Osteoblast (primary cell): ENCODE results near the gene ADAM11. TPM values are rescaled to one million over a fixed set of nuclear protein-coding genes. Genes with fewer than 3 reads are reported as not detected.

Experiments used
- DNase-seq: peaks from one replicate; pipeline ENCODE4 v3.0.0; 2011; ENCODE audit warnings: low spot score, mixed read lengths; ENCODE audit not compliant: insufficient read length; ENCODE audit errors: missing footprints
- H2AFZ ChIP-seq: 2 replicates; pipeline ENCODE4 v1.6.0; 2011; ENCODE audit warnings: mild to moderate bottlenecking, low read length
- H3K27ac ChIP-seq: 2 replicates; pipeline ENCODE4 v1.5.1; 2011; ENCODE audit warnings: mild to moderate bottlenecking, low read depth, low read length, moderate library complexity
- H3K27me3 ChIP-seq: 2 replicates; pipeline ENCODE4 v1.6.0; 2012; ENCODE audit warnings: mild to moderate bottlenecking, control low read depth, inconsistent platforms, low read length, moderate library complexity; ENCODE audit not compliant: insufficient read depth
- H3K36me3 ChIP-seq: 2 replicates; pipeline ENCODE4 v1.5.1; 2011; ENCODE audit warnings: mild to moderate bottlenecking, low read length, control low read depth, moderate library complexity; ENCODE audit not compliant: insufficient read depth
- H3K4me1 ChIP-seq: 2 replicates; pipeline ENCODE4 v1.5.1; 2011; ENCODE audit warnings: mild to moderate bottlenecking, low read length, control low read depth, moderate library complexity; ENCODE audit not compliant: insufficient read depth
- H3K4me2 ChIP-seq: 2 replicates; pipeline ENCODE4 v1.6.0; 2011; ENCODE audit warnings: mild to moderate bottlenecking, low read length; ENCODE audit not compliant: insufficient read depth
- H3K4me3 ChIP-seq: fragments of 200-600 bp; sonication (generic); 3 replicates; pipeline ENCODE4 v1.5.1; 2012; ENCODE audit warnings: mild to moderate bottlenecking, low read length, inconsistent platforms; ENCODE audit not compliant: insufficient read depth
- H3K79me2 ChIP-seq: 2 replicates; pipeline ENCODE4 v1.6.0; 2012; ENCODE audit warnings: mild to moderate bottlenecking, low read length, control low read depth, inconsistent platforms; ENCODE audit not compliant: insufficient read depth
- H3K9me3 ChIP-seq: 2 replicates; pipeline ENCODE4 v1.5.1; 2011; ENCODE audit warnings: low read depth, low read length, control low read depth
- H4K20me1 ChIP-seq: 2 replicates; pipeline ENCODE4 v1.6.0; 2012; ENCODE audit warnings: mild to moderate bottlenecking, low read length, control low read depth; ENCODE audit not compliant: insufficient read depth
- total RNA-seq: library from RNA; depleted of rRNA; stranded (reverse); fragments of >200 nt; gene quantifications from 2 replicates; pipeline ENCODE4 v1.2.3, GENCODE V29; 2012
- TF ChIP-seq, protein P1 (sequence below): IDR thresholded peaks from 2 replicates; pipeline ENCODE4 v1.5.1; 2011; ENCODE audit warnings: mild to moderate bottlenecking, low read depth, low read length, moderate library complexity; ENCODE audit errors: extremely low read depth

Gene ADAM11
- total RNA-seq, 1 donor: 0.36 TPM

- Histone ChIP-seq H3K36me3 (no peaks in the 10 kb centered on the region), H3K27me3 (no peaks in the 10 kb centered on the region), H3K79me2 (no peaks in the 10 kb centered on the region), H3K4me2 (no peak overlapping the region), H3K27ac (no peak overlapping the region), H3K4me3 (no peak overlapping the region), H3K9me3 (no peaks in the 10 kb centered on the region), H4K20me1 (no peaks in the 10 kb centered on the region), H3K4me1 (no peaks in the 10 kb centered on the region), H2AFZ (no peak overlapping the region)
- DNase-seq: peak; percentile 44
- TF ChIP-seq, protein P1, sequence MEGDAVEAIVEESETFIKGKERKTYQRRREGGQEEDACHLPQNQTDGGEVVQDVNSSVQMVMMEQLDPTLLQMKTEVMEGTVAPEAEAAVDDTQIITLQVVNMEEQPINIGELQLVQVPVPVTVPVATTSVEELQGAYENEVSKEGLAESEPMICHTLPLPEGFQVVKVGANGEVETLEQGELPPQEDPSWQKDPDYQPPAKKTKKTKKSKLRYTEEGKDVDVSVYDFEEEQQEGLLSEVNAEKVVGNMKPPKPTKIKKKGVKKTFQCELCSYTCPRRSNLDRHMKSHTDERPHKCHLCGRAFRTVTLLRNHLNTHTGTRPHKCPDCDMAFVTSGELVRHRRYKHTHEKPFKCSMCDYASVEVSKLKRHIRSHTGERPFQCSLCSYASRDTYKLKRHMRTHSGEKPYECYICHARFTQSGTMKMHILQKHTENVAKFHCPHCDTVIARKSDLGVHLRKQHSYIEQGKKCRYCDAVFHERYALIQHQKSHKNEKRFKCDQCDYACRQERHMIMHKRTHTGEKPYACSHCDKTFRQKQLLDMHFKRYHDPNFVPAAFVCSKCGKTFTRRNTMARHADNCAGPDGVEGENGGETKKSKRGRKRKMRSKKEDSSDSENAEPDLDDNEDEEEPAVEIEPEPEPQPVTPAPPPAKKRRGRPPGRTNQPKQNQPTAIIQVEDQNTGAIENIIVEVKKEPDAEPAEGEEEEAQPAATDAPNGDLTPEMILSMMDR: no peak
Observed at GRCh38 chr17:44788139-44788538, 29.4 kb downstream of the ADAM11 start.

GRCh38 chr17:44792276-44792675, 33.5 kb downstream of the ADAM11 start:
- H3K4me3 ChIP-seq: no peak overlapping the region
- no peak overlapping the region for H3K27ac ChIP-seq
- H3K4me1 ChIP-seq: peaks cover 22% of the 10 kb centered on the region
- H3K79me2 ChIP-seq: no peaks in the 10 kb centered on the region
- no peaks in the 10 kb centered on the region for H3K9me3 ChIP-seq
- no peaks in the 10 kb centered on the region for H3K36me3 ChIP-seq
- DNase-seq: peak; percentile 23
- no peak overlapping the region for H2AFZ ChIP-seq
- no peak overlapping the region for H3K4me2 ChIP-seq
- TF ChIP-seq, protein P1: no peak
- H4K20me1 ChIP-seq: no peaks in the 10 kb centered on the region
- no peaks in the 10 kb centered on the region for H3K27me3 ChIP-seq

GRCh38 chr17:44793885-44794842, 35.4 kb downstream of the ADAM11 start:
- no peaks in the 10 kb centered on the region for H3K9me3 ChIP-seq
- TF ChIP-seq, protein P1: no peak
- no peak overlapping the region for H3K4me3 ChIP-seq
- peaks cover 10% of the 10 kb centered on the region for H3K36me3 ChIP-seq
- DNase-seq: no peak
- H3K4me2 ChIP-seq: peak overlapping the region; percentile 14
- peaks cover 22% of the 10 kb centered on the region for H3K4me1 ChIP-seq
- H3K27me3 ChIP-seq: no peaks in the 10 kb centered on the region
- no peaks in the 10 kb centered on the region for H3K79me2 ChIP-seq
- H3K27ac ChIP-seq: peak overlapping the region; percentile 89
- H4K20me1 ChIP-seq: no peaks in the 10 kb centered on the region
- H2AFZ ChIP-seq: peak overlapping the region; percentile 62

DNA sequence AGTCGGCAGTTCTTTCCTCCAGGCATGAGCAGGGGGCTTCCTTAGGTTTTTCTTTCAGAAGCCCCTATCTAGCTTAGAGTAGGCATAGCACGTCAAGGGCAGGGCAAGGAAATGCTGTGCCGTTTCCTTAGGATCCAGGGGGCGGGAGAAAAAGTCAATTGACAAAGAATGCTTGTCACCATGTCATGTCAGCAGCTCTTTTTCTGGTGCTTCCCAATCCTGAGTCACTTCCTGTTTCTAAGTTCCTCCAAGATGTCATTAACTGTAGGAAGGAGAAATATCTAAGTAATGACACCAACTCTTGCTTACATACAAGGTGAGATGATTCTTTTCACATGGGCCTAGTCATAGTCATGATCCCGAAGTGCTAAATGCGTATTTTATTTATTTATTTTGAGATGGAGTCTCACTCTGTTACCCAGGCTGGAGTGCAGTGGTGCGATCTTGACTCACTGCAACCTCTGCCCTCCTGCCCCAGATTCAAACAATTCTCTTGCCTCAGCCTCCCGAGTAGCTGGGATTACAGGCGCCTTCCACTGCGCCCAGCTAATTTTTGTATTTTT, 36.1 kb downstream of the ADAM11 start:
- H3K4me1 ChIP-seq: peaks cover 22% of the 10 kb centered on the region
- H2AFZ ChIP-seq: peak overlapping the region; percentile 62
- H3K36me3 ChIP-seq: peaks cover 10% of the 10 kb centered on the region
- peak overlapping the region; percentile 56 for H3K4me2 ChIP-seq
- peak overlapping the region; percentile 89 for H3K27ac ChIP-seq
- H3K9me3 ChIP-seq: no peaks in the 10 kb centered on the region
- no peaks in the 10 kb centered on the region for H4K20me1 ChIP-seq
- H3K27me3 ChIP-seq: no peaks in the 10 kb centered on the region
- peaks cover 4% of the 10 kb centered on the region for H3K79me2 ChIP-seq
- peak; percentile 75 for DNase-seq
- TF ChIP-seq, protein P1: no peak
- no peak overlapping the region for H3K4me3 ChIP-seq
